ENCODE measurements around the gene GNMT.

DNA sequence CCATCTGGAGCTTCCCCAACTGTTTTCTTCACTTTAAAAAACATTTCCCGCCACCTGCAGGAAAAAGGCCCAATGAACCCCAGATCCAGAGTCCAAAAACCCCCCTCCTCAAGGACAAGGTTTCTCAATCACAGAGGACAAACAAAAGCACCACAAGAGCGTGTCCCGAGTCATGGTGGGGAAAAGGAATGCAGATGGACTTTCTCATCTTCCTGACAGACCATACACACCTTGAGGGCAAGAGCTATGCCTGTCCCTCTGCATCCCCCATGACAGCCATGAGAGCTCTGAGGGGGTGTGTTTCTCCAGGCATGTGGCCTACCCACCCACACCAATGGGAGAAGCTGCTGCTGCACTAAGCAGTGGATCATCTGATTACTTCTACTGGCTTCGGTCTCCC is 9.4 kb downstream of the GNMT start:
- no peak for TF ChIP-seq CTCF (IDR thresholded peaks at IDR 0.05)
- no peak for TF ChIP-seq POLR2AphosphoS5 (IDR thresholded peaks at IDR 0.05)
- no peak for TF ChIP-seq EP300 (IDR thresholded peaks at IDR 0.05)

All from gastroesophageal sphincter (tissue), 3 donors.